HepG2 (cell line): Measurements from ENCODE around the gene VEGFB. TPM values are rescaled to one million over a fixed set of nuclear protein-coding genes. Genes with fewer than 3 reads are reported as not detected.

Source experiments
- ATAC-seq: fragments of 200-7000 bp; cut with Tn5 transposase; 3 replicates; pipeline ENCODE4 v1.9.1; 2020; ENCODE audit warnings: mild to moderate bottlenecking, moderate library complexity
- BruUV-seq: library from RNA; stranded (reverse); fragments of 400-500 nt; replicated peaks from 2 replicates; lab custom pipeline; 2021; lab: Mats Ljungman, UMichigan
- CTCF ChIA-PET: fragments of 300-600 bp; formaldehyde crosslinking; extraction: SDS; loops from one replicate; lab custom pipeline; 2021; ENCODE audit warnings: low total read pairs, inconsistent platforms, low intra/inter-chr PET ratio; lab: Yijun Ruan, JAX
- POLR2A ChIA-PET: fragments of 350-600 bp; sonication (Branson Sonifier 250); formaldehyde crosslinking; loops from one replicate; lab custom pipeline; 2020; ENCODE audit warnings: antibody characterized with exemption, inconsistent platforms; lab: Yijun Ruan, JAX
- DNase-seq: peaks from one replicate; pipeline ENCODE4 v3.0.0-alpha.2; 2015; ENCODE audit warnings: low spot score
- FAIRE-seq: peaks from 3 replicates; lab custom pipeline; 2011; peaks lifted over from hg19 to GRCh38; lab: Jason Lieb, UNC
- H2AFZ ChIP-seq: one replicate; pipeline ENCODE4 v1.6.1; 2011; ENCODE audit warnings: low read length, inconsistent platforms
- H3K27ac ChIP-seq: fragments of 300-600 bp; 3 replicates; pipeline ENCODE4 v1.8.0; 2011; ENCODE audit warnings: mixed run types, mild to moderate bottlenecking, mixed read lengths, low read length, inconsistent platforms; ENCODE audit not compliant: insufficient read depth; ENCODE audit errors: extremely low read length
- H3K27me3 ChIP-seq, 2 experiments: fragments of 200-600 bp in 1 of 2; 2 replicates in 1 of 2; 3 replicates in 1 of 2; pipeline versions ENCODE4 v1.6.0 to v1.8.0; 2011; ENCODE audit warnings: low read length in 2 of 2, mild to moderate bottlenecking in 2 of 2, moderate library complexity in 2 of 2, inconsistent platforms in 1 of 2; ENCODE audit not compliant: insufficient read depth in 2 of 2, control insufficient read depth in 1 of 2
- H3K36me3 ChIP-seq, 2 experiments: fragments of 200-600 bp in 1 of 2; replicated peaks in 1 of 2; 2 replicates in 1 of 2; 3 replicates in 1 of 2; pipeline versions ENCODE4 v1.5.1 to v1.8.0; 2011; ENCODE audit warnings: low read length in 2 of 2, inconsistent platforms in 1 of 2; ENCODE audit not compliant: insufficient read depth in 2 of 2, control insufficient read depth in 1 of 2
- H3K4me1 ChIP-seq: 2 replicates; pipeline ENCODE4 v1.5.1; 2012; ENCODE audit warnings: low read length, inconsistent platforms; ENCODE audit not compliant: insufficient read depth
- H3K4me2 ChIP-seq: 2 replicates; pipeline ENCODE4 v1.6.0; 2011; ENCODE audit warnings: low read depth, low read length, inconsistent platforms
- H3K4me3 ChIP-seq, 3 experiments: fragments of 200-600 bp in 1 of 3; sonication (generic), shearing (Covaris generic) in 1 of 3; replicated peaks in 1 of 3; 2 replicates each; pipeline ENCODE4 v1.5.1; 2011 to 2016; ENCODE audit warnings: low read length in 3 of 3, inconsistent platforms in 2 of 3, low read depth in 2 of 3, mild to moderate bottlenecking in 2 of 3, control low read depth in 1 of 3, mixed read lengths in 1 of 3; ENCODE audit not compliant: insufficient read depth in 1 of 3
- H3K79me2 ChIP-seq: one replicate; pipeline ENCODE4 v1.6.1; 2011; ENCODE audit warnings: low read length, inconsistent platforms; ENCODE audit not compliant: insufficient read depth
- H3K9ac ChIP-seq: 2 replicates; pipeline ENCODE4 v1.6.0; 2011; ENCODE audit warnings: mild to moderate bottlenecking, low read depth, low read length, inconsistent platforms; ENCODE audit not compliant: insufficient read depth
- H3K9me3 ChIP-seq: 2 replicates; pipeline ENCODE4 v1.5.1; 2012; ENCODE audit warnings: mild to moderate bottlenecking, low read length
- H4K20me1 ChIP-seq: 2 replicates; pipeline ENCODE4 v1.6.0; 2011; ENCODE audit warnings: inconsistent platforms, mild to moderate bottlenecking, low read length, moderate library complexity; ENCODE audit not compliant: insufficient read depth
- CBX2 ChIP-seq, 2 experiments: fragments of 200-600 bp in 1 of 2; sonication (generic); formaldehyde crosslinking in 1 of 2; IDR thresholded peaks; 2 replicates each; pipeline versions ENCODE4 v1.7.0 to v1.8.1; 2018 to 2022; ENCODE audit warnings: low read depth in 2 of 2, low read length in 1 of 2, mild to moderate bottlenecking in 1 of 2, missing genetic modification reagents in 1 of 2
- EZH2 ChIP-seq: conservative IDR thresholded peaks from 2 replicates; pipeline ENCODE4 v1.6.1; 2012; ENCODE audit warnings: mild to moderate bottlenecking, low read depth, low read length, moderate library complexity
- HNF4G ChIP-seq, 2 experiments: sonication (generic) in 1 of 2; formaldehyde crosslinking in 1 of 2; IDR thresholded peaks; 2 replicates each; pipeline versions ENCODE4 v1.4.0 to v1.6.1; 2011 to 2020; ENCODE audit warnings: borderline replicate concordance in 2 of 2, low read depth in 2 of 2, mild to moderate bottlenecking in 2 of 2, low read length in 1 of 2, missing genetic modification reagents in 1 of 2, moderate library complexity in 1 of 2
- KDM5B ChIP-seq: sonication (generic); formaldehyde crosslinking; IDR thresholded peaks from 2 replicates; pipeline ENCODE4 v1.4.0; 2020; ENCODE audit warnings: missing genetic modification reagents, mild to moderate bottlenecking, borderline replicate concordance
- PBX2 ChIP-seq: IDR thresholded peaks from 2 replicates; pipeline ENCODE4 v1.6.1; 2016; ENCODE audit warnings: control low read depth
- POGZ ChIP-seq: sonication (generic); formaldehyde crosslinking; IDR thresholded peaks from 2 replicates; pipeline ENCODE4 v1.4.0; 2020; ENCODE audit warnings: mild to moderate bottlenecking, missing genetic modification reagents
- TBX2 ChIP-seq: sonication (generic); formaldehyde crosslinking; IDR thresholded peaks from 2 replicates; pipeline ENCODE4 v1.5.0; 2020; ENCODE audit warnings: missing genetic modification reagents, mild to moderate bottlenecking, borderline replicate concordance
- ZNF546 ChIP-seq: sonication (generic); formaldehyde crosslinking; conservative IDR thresholded peaks from 2 replicates; pipeline ENCODE4 v1.8.1; 2023; ENCODE audit warnings: mild to moderate bottlenecking, missing genetic modification reagents
- ZNF615 ChIP-seq: sonication (generic); formaldehyde crosslinking; IDR thresholded peaks from 2 replicates; pipeline ENCODE4 v1.5.0; 2020; ENCODE audit warnings: mild to moderate bottlenecking, missing genetic modification reagents, borderline replicate concordance
- ZZZ3 ChIP-seq: sonication (generic); formaldehyde crosslinking; IDR thresholded peaks from 2 replicates; pipeline ENCODE4 v1.4.0; 2020; ENCODE audit warnings: missing genetic modification reagents, mild to moderate bottlenecking, borderline replicate concordance
- WGBS: methylation state at CpG from one replicate; pipeline ENCODE4 v1.1.6; 2017; ENCODE audit warnings: low lambda C conversion rate; 5-methylcytosine and 5-hydroxymethylcytosine counted together
- in situ Hi-C: cut with HindIII; loops from 2 replicates; pipeline ENCODE4 v1.10.0; 2017; ENCODE audit warnings: low pct_unique_long_range_greater_than_20kb; ENCODE audit not compliant: extremely low pct_ligation_motif_present
- intact Hi-C: fragments of 100-400 bp; cut with micrococcal nuclease; formaldehyde crosslinking; loops from one replicate; pipeline ENCODE4 v1.10.0; 2022; ENCODE audit not compliant: unreplicated experiment
- polyA plus RNA-seq, 8 experiments: library from polyadenylated mRNA; depleted of rRNA in 3 of 8; stranded (reverse) in 7 of 8; unstranded in 1 of 8; fragments of >200 nt; fragmentation: Illumina TruSeq in 4 of 8; extraction: Trizol in 4 of 8; gene quantifications; 2 replicates each; pipeline versions ENCODE4 v1.2.1 to v1.2.3, GENCODE V29; 2011 to 2016; ENCODE audit warnings: low read depth in 4 of 8, missing spikeins in 1 of 8, mixed read lengths in 1 of 8; ENCODE audit not compliant: insufficient read depth in 1 of 8
- total RNA-seq, 5 experiments: library from RNA; depleted of rRNA; stranded (reverse); fragments of >200 nt; fragmentation: Illumina TruSeq; extraction: Trizol; gene quantifications; 2 replicates each; pipeline ENCODE4 v1.2.3, GENCODE V29; 2016; ENCODE audit warnings: low read depth in 1 of 5

The VEGFB gene
- total and polyA plus RNA-seq, 2 of the 13 experiments (the other 11 are each of a cell fraction or from before 2014, with no cell fraction given) = 9.0 to 11.3 TPM

GRCh38 chr11:64224151-64224890, 10.1 kb upstream of the VEGFB start:
- no peak for TF ChIP-seq POGZ (CRISPR knock-in tag)
- TF ChIP-seq EZH2 = no peak
- TF ChIP-seq PBX2 (CRISPR knock-in tag) = no peak
- TF ChIP-seq HNF4G (IDR thresholded peaks at IDR 0.05; ENCODE audit: borderline replicate concordance, low read depth, low read length) = no peak
- no peak for TF ChIP-seq HNF4G (CRISPR knock-in tag; IDR thresholded peaks at IDR 0.05; ENCODE audit: borderline replicate concordance, low read depth)
- TF ChIP-seq ZNF546 (CRISPR knock-in tag) = no peak
- TF ChIP-seq CBX2 (IDR thresholded peaks at IDR 0.05; ENCODE audit: low read depth, low read length) = no peak
- TF ChIP-seq CBX2 (CRISPR knock-in tag; IDR thresholded peaks at IDR 0.05; ENCODE audit: low read depth) = no peak
- no peak for TF ChIP-seq ZNF615 (CRISPR knock-in tag)
- TF ChIP-seq KDM5B (CRISPR knock-in tag) = no peak
- TF ChIP-seq ZZZ3 = no peak
- no peak for TF ChIP-seq TBX2 (CRISPR knock-in tag)

More at GRCh38 chr11:64224151-64224890, 10.1 kb upstream of the VEGFB start:
- Histone ChIP-seq H3K4me2 (peak overlapping the region; percentile 96; the same call in 1 of the 2 replicates), H3K4me1 (peaks cover 35% of the 10 kb centered on the region), H3K27ac (no peak overlapping the region), H2AFZ (no peak overlapping the region), H3K4me3 (peak overlapping the region in 1 of 3 experiments; percentile 96; a peak in 1 of 6 replicates), H3K36me3 (peaks cover 0 to 3% of the 10 kb centered on the region in 2 experiments; a peak in 2 of 5 replicates), H3K9me3 (no peaks in the 10 kb centered on the region), H3K79me2 (no peaks in the 10 kb centered on the region), H3K27me3 (no peaks in the 10 kb centered on the region), H4K20me1 (no peaks in the 10 kb centered on the region), H3K9ac (no peak overlapping the region)
- 80% methylated on average over 4 of the region's 17 CpGs for WGBS
- DNase-seq (no peak), ATAC-seq (no peak), FAIRE-seq (no peak)
- in situ Hi-C loops (no loop called here), intact Hi-C loops (no loop called here)
- POLR2A ChIA-PET = interaction anchor here (1.0 to 2.9 kb wide), 4 partner anchors 20 to 94 kb away, joined by 3 to 13 read pairs (median 4); partner anchors contain the start of genes ESRRA, PRDX5, STIP1 and TRMT112
- no TSS peak for BruUV-seq
- CTCF ChIA-PET = no interaction called here
